NCI-H2029 treated with DMSO at 0.1 percent for 48 hours (cell line): ENCODE measurements around the gene IFT27.

Experiments used
- DNase-seq: peaks from one replicate; lab custom pipeline; 2025; lab: John Stamatoyannopoulos, UW

Gene IFT27

DNA sequence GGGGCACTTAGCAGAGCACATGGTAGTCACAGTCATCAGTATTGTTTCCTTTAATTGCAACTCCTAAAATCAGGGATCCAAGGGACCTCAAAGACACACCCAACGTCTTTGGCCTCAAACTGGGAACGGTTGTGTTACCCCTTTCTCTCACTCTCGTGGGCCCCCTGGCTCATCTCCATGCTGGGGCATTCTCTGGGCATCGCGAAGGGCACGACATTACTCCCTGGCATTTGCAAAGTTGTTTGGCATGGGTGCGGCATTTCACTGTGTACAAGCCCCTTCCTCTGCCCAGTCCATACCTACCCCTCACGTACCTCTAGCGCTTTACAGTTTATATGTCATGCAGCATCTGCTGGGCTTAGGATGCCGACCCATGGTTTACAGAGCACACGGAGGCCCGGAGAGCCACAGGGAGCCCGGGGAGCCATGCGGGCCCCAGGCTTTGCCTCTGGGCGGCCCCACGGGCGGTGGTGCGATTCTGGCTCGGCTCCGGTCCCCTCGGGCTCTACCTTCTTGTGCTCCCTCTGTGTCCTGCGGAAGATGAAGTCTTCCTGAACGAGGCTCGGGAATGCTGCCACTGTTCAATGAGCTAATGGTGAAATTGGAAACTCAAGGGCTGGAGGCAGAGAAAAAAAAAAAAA, 50.4 kb downstream of the IFT27 start:
- DNase-seq, result no peak

DNA sequence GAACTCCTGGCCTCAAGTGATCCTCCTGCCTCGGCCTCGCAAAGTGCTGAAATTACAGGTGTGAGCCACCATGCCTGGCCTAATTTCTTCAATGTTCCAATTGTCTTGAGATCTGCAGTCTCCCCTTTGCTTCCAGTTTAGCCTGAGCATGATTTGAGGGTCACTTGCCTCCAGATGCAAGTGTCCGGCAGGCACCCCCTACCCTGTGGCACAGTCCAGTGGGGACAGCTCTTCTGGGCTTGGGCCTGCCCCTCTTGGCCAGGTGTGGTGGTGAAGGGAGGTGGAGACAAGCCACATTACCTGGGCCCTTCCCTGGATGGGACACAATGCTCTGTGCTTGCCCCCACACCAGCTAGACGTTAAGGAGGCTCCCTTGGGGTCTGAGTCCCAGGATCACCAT, 51.1 kb downstream of the IFT27 start:
- DNase-seq, result no peak

DNA sequence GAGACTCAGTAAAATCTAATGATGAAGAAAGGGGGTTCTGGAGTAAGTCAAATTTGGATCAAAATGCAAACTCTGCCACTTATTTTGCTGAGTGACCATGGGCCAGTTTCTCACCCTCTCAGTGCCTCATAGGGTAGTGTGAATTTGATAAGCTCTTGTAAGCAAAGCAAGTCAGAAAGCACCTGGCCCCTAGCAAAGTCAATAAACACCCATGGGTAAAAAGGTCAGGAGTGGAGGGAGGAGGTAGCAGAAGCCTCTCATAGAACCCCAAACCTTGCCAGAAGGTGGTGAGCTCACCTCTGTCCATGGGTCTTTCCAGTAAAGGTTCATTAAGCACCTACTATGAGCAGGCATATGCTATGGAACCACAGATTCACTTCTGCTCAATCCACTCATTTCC, 53.9 kb downstream of the IFT27 start:
- DNase-seq, result no peak

DNA sequence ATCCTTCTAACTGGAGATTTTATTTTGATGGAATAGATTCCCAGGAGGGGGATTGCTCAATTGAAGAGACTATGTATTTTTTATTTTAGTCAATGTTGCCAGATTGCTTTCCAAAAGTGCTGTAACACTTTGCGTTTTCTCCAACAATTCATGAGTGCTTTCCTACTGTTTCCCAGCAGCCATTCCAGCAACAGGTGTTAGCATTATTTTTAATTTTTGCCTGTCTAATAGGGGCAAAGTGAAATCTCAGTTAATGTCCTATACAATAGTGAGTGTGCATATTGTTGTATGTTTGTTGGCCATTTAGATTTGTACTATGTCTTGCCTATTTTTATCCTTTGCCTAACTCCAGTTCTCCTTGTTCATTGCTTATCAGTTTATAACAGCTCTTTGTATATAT, 60.3 kb downstream of the IFT27 start:
- DNase-seq, result no peak

DNA sequence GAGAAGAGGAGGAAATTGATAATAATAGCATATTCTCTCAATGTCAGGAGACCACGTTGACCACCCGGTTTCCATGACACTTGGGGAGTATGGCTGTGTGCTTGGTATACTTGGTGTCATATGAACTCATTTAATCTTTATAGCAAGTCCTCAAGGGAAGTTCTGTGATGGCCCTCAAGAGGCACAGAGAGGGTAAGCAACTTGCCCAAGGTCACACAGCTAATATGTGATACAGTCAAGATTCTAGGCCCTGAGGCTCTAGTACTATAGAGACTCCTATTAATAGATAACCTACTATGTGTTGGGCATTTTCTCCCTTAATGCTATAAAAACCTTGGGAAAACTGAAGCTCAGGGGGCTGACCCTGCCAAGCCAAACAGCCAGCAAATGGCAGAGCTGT, 61.8 kb downstream of the IFT27 start:
- no peak for DNase-seq

DNA sequence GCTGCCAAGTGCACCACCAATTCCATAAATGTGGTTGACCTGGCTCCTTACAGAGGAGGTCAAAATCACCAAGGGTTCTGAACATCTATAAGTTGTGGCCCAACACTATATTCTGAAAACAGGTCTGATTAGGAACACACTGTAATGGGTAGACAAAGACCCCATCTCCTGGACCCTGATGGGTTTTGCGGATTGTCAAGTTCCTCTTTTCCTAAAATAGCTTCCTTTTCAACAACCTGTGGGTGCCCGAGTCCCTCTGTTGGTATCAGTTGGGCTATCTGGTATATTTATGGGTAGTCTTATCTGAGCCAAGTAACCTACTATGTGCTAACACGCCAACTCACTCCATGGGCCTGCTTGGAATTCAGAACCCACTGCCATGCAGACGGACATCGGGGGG, 62.5 kb downstream of the IFT27 start:
- no peak for DNase-seq
